Measurements from ENCODE around the gene HACD3. TPM values are rescaled to one million over a fixed set of nuclear protein-coding genes. Genes with fewer than 3 reads are reported as not detected.

HACD3 gene
- polyA plus RNA-seq, 1 of the 3 experiments (the other 2 are of a cell fraction) = 45.7 TPM

- TF ChIP-seq SMC3 (IDR thresholded peaks at IDR 0.05; ENCODE audit: low read depth, low read length) = no peak
- TF ChIP-seq RFX5 (IDR thresholded peaks at IDR 0.05; ENCODE audit: low read length) = no peak
- peak; percentile 16; the same call in 1 of the 2 replicates for TF ChIP-seq MXI1 (IDR thresholded peaks at IDR 0.05; ENCODE audit: low read depth, low read length)
- TF ChIP-seq SIN3A (IDR thresholded peaks at IDR 0.05; ENCODE audit: borderline replicate concordance, low read depth, low read length) = no peak
- TF ChIP-seq JUND (IDR thresholded peaks at IDR 0.05) = no peak
- TF ChIP-seq CHD2 (IDR thresholded peaks at IDR 0.05; ENCODE audit: low read length, partially characterized antibody) = peak; percentile 25
- no peak for TF ChIP-seq POLR2AphosphoS5 (IDR thresholded peaks at IDR 0.05; ENCODE audit: low read depth, low read length)
- no peak for TF ChIP-seq MAX (IDR thresholded peaks at IDR 0.05; ENCODE audit: low read depth)
- TF ChIP-seq MEF2A (IDR thresholded peaks at IDR 0.05; ENCODE audit: borderline replicate concordance, low read depth) = no peak
- TF ChIP-seq EP300 (IDR thresholded peaks at IDR 0.05; ENCODE audit: borderline replicate concordance in 1 of 2, low read depth in 1 of 2, low read length in 1 of 2) = peak in 1 of 2 experiments; percentile 67; a peak in 2 of 4 replicates
- TF ChIP-seq GATA2 (CRISPR knock-in tag; IDR thresholded peaks at IDR 0.05) = peak; percentile 70
- no peak for TF ChIP-seq RXRA (IDR thresholded peaks at IDR 0.05; ENCODE audit: borderline replicate concordance, low read depth)
Measured at GRCh38 chr15:65558997-65559760, 28.9 kb downstream of the HACD3 start (continued).

GRCh38 chr15:65559941-65560340 lies 29.7 kb downstream of the HACD3 start:
- Histone ChIP-seq H2AFZ (ENCODE audit: low read depth) (no peak overlapping the region), H3K27me3 (ENCODE audit: insufficient read depth) (no peaks in the 10 kb centered on the region), H3K9ac (no peak overlapping the region), H3K4me1 (ENCODE audit: control insufficient read depth in 1 of 2, insufficient read depth in 2 of 2, low read depth in 1 of 2, low read length in 1 of 2) (peaks cover 0 to 12% of the 10 kb centered on the region in 2 experiments; a peak in 1 of 4 replicates), H3K9me2 (no peaks in the 10 kb centered on the region), H3K36me3 (replicated peaks in 1 of 2; ENCODE audit: control insufficient read depth in 1 of 2, insufficient read depth in 2 of 2, low read length in 1 of 2) (peaks cover 60 to 61% of the 10 kb centered on the region in 2 experiments), H3K27ac (ENCODE audit: low read depth in 2 of 2, low read length in 1 of 2) (no peak overlapping the region), H4K20me1 (ENCODE audit: insufficient read depth) (no peaks in the 10 kb centered on the region), H3K9me3 (no peaks in the 10 kb centered on the region), H3K4me2 (no peak overlapping the region), H3K79me2 (ENCODE audit: insufficient read depth) (peaks cover 31% of the 10 kb centered on the region), H3F3A (replicated peaks; ENCODE audit: insufficient read depth) (no peaks in the 10 kb centered on the region), H3K4me3 (ENCODE audit: low read depth in 2 of 2, low read length in 1 of 2) (no peak overlapping the region)
- DNase-seq = no peak
- ChIA-PET CTCF (interaction anchor here (0.6 to 0.7 kb wide), 2 partner anchors 12 to 155 kb away, joined by 3 to 4 read pairs; no protein-coding TSS in a partner anchor), POLR2A (no interaction called here)
- no peak for TF ChIP-seq TAF1 (IDR thresholded peaks at IDR 0.05; ENCODE audit: borderline replicate concordance, low read depth, low read length)

- no peak for DNase-seq
- ChIA-PET CTCF (interaction anchor here (1.2 kb wide), 1 partner anchor 34 kb away, joined by 4 read pairs; no protein-coding TSS in a partner anchor), POLR2A (no interaction called here)
- H3K9ac ChIP-seq = no peak overlapping the region
- no peak overlapping the region for H2AFZ ChIP-seq (ENCODE audit: low read depth)
- H4K20me1 ChIP-seq (ENCODE audit: insufficient read depth) = no peaks in the 10 kb centered on the region
- no peaks in the 10 kb centered on the region for H3K9me2 ChIP-seq
- H3K27ac ChIP-seq (ENCODE audit: low read depth in 2 of 2, low read length in 1 of 2) = no peak overlapping the region
- H3K79me2 ChIP-seq (ENCODE audit: insufficient read depth) = peaks cover 21% of the 10 kb centered on the region
- no peak overlapping the region for H3K4me2 ChIP-seq
- H3K9me3 ChIP-seq = no peaks in the 10 kb centered on the region
- TF ChIP-seq IRF3 (IDR thresholded peaks at IDR 0.05; ENCODE audit: low read depth, low read length) (no peak), TAF1 (IDR thresholded peaks at IDR 0.05; ENCODE audit: borderline replicate concordance, low read depth, low read length) (no peak), SIN3A (IDR thresholded peaks at IDR 0.05; ENCODE audit: borderline replicate concordance, low read depth, low read length) (no peak), RCOR1 (IDR thresholded peaks at IDR 0.05; ENCODE audit: low read length) (no peak), FOXJ3 (CRISPR knock-in tag; IDR thresholded peaks at IDR 0.05) (no peak), SMC3 (IDR thresholded peaks at IDR 0.05; ENCODE audit: low read depth, low read length) (no peak), CHD2 (IDR thresholded peaks at IDR 0.05; ENCODE audit: low read length, partially characterized antibody) (no peak), MXI1 (IDR thresholded peaks at IDR 0.05; ENCODE audit: low read depth, low read length) (no peak), CTCF (IDR thresholded peaks at IDR 0.05) (no peak)
- no peak overlapping the region for H3K4me3 ChIP-seq (ENCODE audit: low read depth in 2 of 2, low read length in 1 of 2)
- WGBS (ENCODE audit: low lambda C conversion rate) = 99% methylated on average over 6 of the region's 6 CpGs
- peaks cover 0 to 12% of the 10 kb centered on the region in 2 experiments; a peak in 1 of 4 replicates for H3K4me1 ChIP-seq (ENCODE audit: control insufficient read depth in 1 of 2, insufficient read depth in 2 of 2, low read depth in 1 of 2, low read length in 1 of 2)
- no peaks in the 10 kb centered on the region for H3K27me3 ChIP-seq (ENCODE audit: insufficient read depth)
- H3K36me3 ChIP-seq (replicated peaks in 1 of 2; ENCODE audit: control insufficient read depth in 1 of 2, insufficient read depth in 2 of 2, low read length in 1 of 2) = peaks cover 54 to 65% of the 10 kb centered on the region in 2 experiments
- no peaks in the 10 kb centered on the region for H3F3A ChIP-seq (replicated peaks; ENCODE audit: insufficient read depth)
Measured at GRCh38 chr15:65561934-65562333, 31.7 kb downstream of the HACD3 start.

Measured in SK-N-SH (cell line).